GM19324 (cell line): ENCODE data around the gene BAHCC1.

Experiments used
- ATAC-seq: cut with Tn5 transposase; IDR thresholded peaks from one replicate; pipeline ENCODE4 v1.9.1; 2021; ENCODE audit warnings: mild to moderate bottlenecking, moderate library complexity; ENCODE audit not compliant: unreplicated experiment, low FRiP score

BAHCC1 gene

GRCh38 chr17:81487487-81488275 lies 92.4 kb downstream of the BAHCC1 start:
- peak; percentile 62 for ATAC-seq

- ATAC-seq = no peak
These were observed 93.1 kb downstream of the BAHCC1 start for GRCh38 chr17:81488276-81488860.

GRCh38 chr17:81489012-81489997 lies 94.0 kb downstream of the BAHCC1 start:
- ATAC-seq = no peak

- no peak for ATAC-seq
These were observed 95.0 kb downstream of the BAHCC1 start for GRCh38 chr17:81489998-81490992.

GRCh38 chr17:81491181-81491581 lies 95.9 kb downstream of the BAHCC1 start:
- ATAC-seq = no peak

GRCh38 chr17:81491761-81492160 lies 96.5 kb downstream of the BAHCC1 start:
- no peak for ATAC-seq

GRCh38 chr17:81492202-81492601 lies 96.9 kb downstream of the BAHCC1 start:
- ATAC-seq = no peak

GRCh38 chr17:81492706-81493105 lies 97.4 kb downstream of the BAHCC1 start:
- ATAC-seq = no peak

GRCh38 chr17:81493198-81494038 lies 98.2 kb downstream of the BAHCC1 start:
- ATAC-seq = no peak

GRCh38 chr17:81494626-81495377 lies 99.5 kb downstream of the BAHCC1 start:
- no peak for ATAC-seq

- no peak for ATAC-seq
These were observed 103.8 kb downstream of the BAHCC1 start for GRCh38 chr17:81498953-81499600.

GRCh38 chr17:81499601-81499970 lies 104.3 kb downstream of the BAHCC1 start:
- ATAC-seq = no peak

- no peak for ATAC-seq
These were observed 104.8 kb downstream of the BAHCC1 start for GRCh38 chr17:81500047-81500446.

GRCh38 chr17:81502471-81503017 lies 107.3 kb downstream of the BAHCC1 start:
- ATAC-seq = no peak

GRCh38 chr17:81503619-81504018 lies 108.4 kb downstream of the BAHCC1 start:
- ATAC-seq = no peak

GRCh38 chr17:81508639-81509206 lies 113.5 kb downstream of the BAHCC1 start:
- ATAC-seq = no peak
